Measurements from ENCODE around the gene PARD3. TPM values are rescaled to one million over a fixed set of nuclear protein-coding genes. Genes with fewer than 3 reads are reported as not detected.

The PARD3 gene
- total RNA-seq, 2 experiments from 2014 or later: 2.2 to 2.8 TPM

DNA sequence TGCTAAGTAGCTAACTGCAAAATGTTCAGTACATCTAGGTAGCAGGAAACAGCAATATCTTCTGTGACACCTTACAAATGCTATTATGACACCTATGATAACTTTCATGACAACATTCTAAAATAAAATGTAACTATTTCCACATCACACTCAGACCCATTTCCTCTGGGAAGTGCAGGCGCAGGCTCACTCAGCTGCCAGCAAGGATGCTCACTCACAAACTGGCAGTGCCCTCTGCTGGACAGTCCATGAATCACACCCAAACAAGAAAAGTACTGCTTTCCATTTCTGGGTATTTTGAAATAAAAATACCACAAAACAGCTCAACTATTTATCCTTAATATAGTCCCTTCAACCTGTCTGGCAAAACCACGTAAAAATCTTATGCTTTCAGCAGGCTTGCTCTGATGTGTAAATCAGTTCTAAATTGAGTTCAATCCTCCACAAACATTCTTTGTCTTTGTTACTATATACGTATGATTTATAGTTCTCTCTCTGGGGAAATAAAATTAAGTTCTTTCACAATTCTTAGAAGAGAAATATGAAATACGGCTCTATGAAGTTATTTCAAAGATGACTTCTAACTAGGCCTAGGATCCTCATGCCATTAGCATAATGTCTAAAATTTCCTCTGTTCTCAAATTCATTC lies 176.6 kb downstream of the PARD3 start:
- peaks cover 13% of the 10 kb centered on the region for H3K4me1 Mint-ChIP-seq
- H3K27me3 Mint-ChIP-seq: peaks cover 2% of the 10 kb centered on the region
- ChIA-PET CTCF (interaction anchor here (0.5 to 3.7 kb wide), 29 partner anchors 8 to 1449 kb away, joined by 3 to 21 read pairs (median 3); no protein-coding TSS in a partner anchor), POLR2A (no interaction called here)
- DNase-seq (peak; percentile 83), ATAC-seq (peak; percentile 44)
- H3K9me3 Mint-ChIP-seq (ENCODE audit: low read depth): no peaks in the 10 kb centered on the region
- no peak overlapping the region for H3K4me3 Mint-ChIP-seq
- no peaks in the 10 kb centered on the region for H3K36me3 Mint-ChIP-seq (ENCODE audit: low read depth)
- intact Hi-C loops (cut with DNase I, micrococcal nuclease): loop anchor here (1.0 to 10.0 kb wide), 6 partner anchors 116 to 1844 kb away; no protein-coding TSS in a partner anchor
- H3K27ac Mint-ChIP-seq: no peak overlapping the region

GRCh38 chr10:34637418-34637911 lies 177.6 kb downstream of the PARD3 start:
- intact Hi-C loops (cut with DNase I, micrococcal nuclease): loop anchor here (1.0 to 10.0 kb wide), 4 partner anchors 115 to 1843 kb away; no protein-coding TSS in a partner anchor
- ATAC-seq (peak; percentile 76), DNase-seq (peak; percentile 82)
- Mint-ChIP-seq H3K9me3 (ENCODE audit: low read depth) (no peaks in the 10 kb centered on the region), H3K27me3 (peaks cover 4% of the 10 kb centered on the region), H3K4me1 (peaks cover 13% of the 10 kb centered on the region), H3K36me3 (ENCODE audit: low read depth) (no peaks in the 10 kb centered on the region), H3K4me3 (no peak overlapping the region), H3K27ac (no peak overlapping the region)
- ChIA-PET POLR2A (no interaction called here), CTCF (interaction anchor here (0.7 to 3.7 kb wide), 19 partner anchors 9 to 1448 kb away, joined by 3 to 21 read pairs (median 3); no protein-coding TSS in a partner anchor)

GRCh38 chr10:34635111-34635510 lies 180.0 kb downstream of the PARD3 start:
- peaks cover 13% of the 10 kb centered on the region for H3K4me1 Mint-ChIP-seq
- CTCF ChIA-PET: interaction anchor here (0.5 to 0.7 kb wide), 2 partner anchors 161 to 283 kb away, joined by 3 to 4 read pairs; no protein-coding TSS in a partner anchor
- intact Hi-C loops (cut with DNase I, micrococcal nuclease): loop anchor here (5.0 to 10.0 kb wide), 3 partner anchors 553 to 1840 kb away; no protein-coding TSS in a partner anchor

DNA sequence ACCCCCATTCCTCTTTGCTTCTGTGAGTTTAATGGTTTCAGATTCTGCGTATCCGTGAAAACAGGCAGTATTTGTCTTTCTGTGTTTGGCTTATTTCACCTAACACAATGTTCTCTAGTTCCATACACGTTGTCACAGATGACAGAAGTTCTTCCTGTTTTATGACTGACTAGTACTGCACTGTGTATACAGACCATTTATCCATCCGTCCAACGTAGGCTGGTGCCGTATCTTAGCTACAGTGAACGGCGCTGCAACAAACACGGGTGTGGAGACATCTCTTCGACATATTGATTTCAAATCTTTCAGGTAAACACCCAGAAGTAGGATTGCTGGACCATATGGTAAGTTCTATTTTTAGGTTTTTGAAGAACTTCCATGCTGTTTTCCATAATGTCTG lies 181.7 kb downstream of the PARD3 start:
- H3K9me3 Mint-ChIP-seq (ENCODE audit: low read depth): no peaks in the 10 kb centered on the region
- ATAC-seq (no peak), DNase-seq (no peak)
- ChIA-PET POLR2A (no interaction called here), CTCF (interaction anchor here (0.7 kb wide), 1 partner anchor 331 kb away, joined by 3 read pairs; no protein-coding TSS in a partner anchor)
- intact Hi-C loops (cut with DNase I, micrococcal nuclease): loop anchor here in 1 of 2 experiments (10.0 kb wide), 1 partner anchor 1839 kb away; no protein-coding TSS in a partner anchor
- H3K4me1 Mint-ChIP-seq: peaks cover 12% of the 10 kb centered on the region
- H3K4me3 Mint-ChIP-seq: no peak overlapping the region
- no peak overlapping the region for H3K27ac Mint-ChIP-seq
- H3K27me3 Mint-ChIP-seq: peaks cover 4% of the 10 kb centered on the region
- H3K36me3 Mint-ChIP-seq (ENCODE audit: low read depth): no peaks in the 10 kb centered on the region

More at GRCh38 chr10:34635111-34635510, 180.0 kb downstream of the PARD3 start:
- no peak overlapping the region for H3K27ac Mint-ChIP-seq
- no peak for DNase-seq
- no peaks in the 10 kb centered on the region for H3K9me3 Mint-ChIP-seq (ENCODE audit: low read depth)
- POLR2A ChIA-PET: no interaction called here
- no peak for ATAC-seq
- no peak overlapping the region for H3K4me3 Mint-ChIP-seq
- H3K36me3 Mint-ChIP-seq (ENCODE audit: low read depth): no peaks in the 10 kb centered on the region
- H3K27me3 Mint-ChIP-seq: peaks cover 4% of the 10 kb centered on the region

DNA sequence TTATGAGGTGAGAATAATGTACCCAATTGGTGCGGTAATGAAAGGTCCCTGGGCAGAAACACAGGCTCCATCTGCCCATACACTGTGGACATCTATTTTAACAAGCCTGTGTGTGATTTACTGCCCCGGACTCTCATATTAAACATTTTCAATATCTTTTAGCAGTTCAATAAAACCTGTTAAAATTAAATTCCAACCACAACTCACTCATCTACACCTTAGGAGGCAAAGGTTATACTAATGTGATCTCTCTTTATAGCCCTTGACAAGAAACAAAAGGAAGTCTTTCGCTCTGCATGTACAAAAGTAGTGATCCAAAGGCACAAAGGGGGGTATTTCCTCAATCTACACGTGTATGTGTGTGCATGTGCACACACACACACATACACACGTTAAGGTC lies 186.0 kb downstream of the PARD3 start:
- DNase-seq (no peak), ATAC-seq (no peak)
- Mint-ChIP-seq H3K4me1 (no peaks in the 10 kb centered on the region), H3K27me3 (peaks cover 2% of the 10 kb centered on the region), H3K36me3 (ENCODE audit: low read depth) (no peaks in the 10 kb centered on the region), H3K9me3 (ENCODE audit: low read depth) (no peaks in the 10 kb centered on the region), H3K27ac (no peak overlapping the region), H3K4me3 (no peak overlapping the region)
- ChIA-PET CTCF (no interaction called here), POLR2A (no interaction called here)
- intact Hi-C loops (cut with DNase I, micrococcal nuclease): no loop called here

- CTCF ChIA-PET: interaction anchor here (1.1 kb wide), 1 partner anchor 10 kb away, joined by 5 read pairs; no protein-coding TSS in a partner anchor
- intact Hi-C loops (cut with DNase I, micrococcal nuclease): no loop called here
Observed at GRCh38 chr10:34628174-34628796, 186.8 kb downstream of the PARD3 start.

GRCh38 chr10:34627741-34628140 lies 187.4 kb downstream of the PARD3 start:
- Mint-ChIP-seq H3K4me1 (no peaks in the 10 kb centered on the region), H3K4me3 (no peak overlapping the region), H3K9me3 (ENCODE audit: low read depth) (no peaks in the 10 kb centered on the region), H3K27ac (no peak overlapping the region), H3K36me3 (ENCODE audit: low read depth) (no peaks in the 10 kb centered on the region), H3K27me3 (no peaks in the 10 kb centered on the region)
- intact Hi-C loops (cut with DNase I, micrococcal nuclease): no loop called here
- ChIA-PET CTCF (interaction anchor here (1.1 kb wide), 1 partner anchor 11 kb away, joined by 5 read pairs; no protein-coding TSS in a partner anchor), POLR2A (no interaction called here)
- ATAC-seq (no peak), DNase-seq (no peak)

More at GRCh38 chr10:34628174-34628796, 186.8 kb downstream of the PARD3 start:
- no peak for ATAC-seq
- no peak for DNase-seq
- Mint-ChIP-seq H3K4me1 (no peaks in the 10 kb centered on the region), H3K9me3 (ENCODE audit: low read depth) (no peaks in the 10 kb centered on the region), H3K4me3 (no peak overlapping the region), H3K27ac (no peak overlapping the region), H3K27me3 (peaks cover 1% of the 10 kb centered on the region), H3K36me3 (ENCODE audit: low read depth) (no peaks in the 10 kb centered on the region)
- POLR2A ChIA-PET: no interaction called here

GRCh38 chr10:34627331-34627730 lies 187.8 kb downstream of the PARD3 start:
- ATAC-seq (no peak), DNase-seq (no peak)
- H3K27ac Mint-ChIP-seq: no peak overlapping the region
- POLR2A ChIA-PET: no interaction called here
- H3K36me3 Mint-ChIP-seq (ENCODE audit: low read depth): no peaks in the 10 kb centered on the region
- no peak overlapping the region for H3K4me3 Mint-ChIP-seq
- CTCF ChIA-PET: no interaction called here
- intact Hi-C loops (cut with DNase I, micrococcal nuclease): no loop called here
- no peaks in the 10 kb centered on the region for H3K27me3 Mint-ChIP-seq
- H3K9me3 Mint-ChIP-seq (ENCODE audit: low read depth): no peaks in the 10 kb centered on the region
- H3K4me1 Mint-ChIP-seq: no peaks in the 10 kb centered on the region

GRCh38 chr10:34626158-34626880 lies 188.8 kb downstream of the PARD3 start:
- intact Hi-C loops (cut with DNase I, micrococcal nuclease): no loop called here
- Mint-ChIP-seq H3K9me3 (ENCODE audit: low read depth) (no peaks in the 10 kb centered on the region), H3K27ac (no peak overlapping the region), H3K4me1 (no peaks in the 10 kb centered on the region), H3K4me3 (no peak overlapping the region), H3K27me3 (no peaks in the 10 kb centered on the region), H3K36me3 (ENCODE audit: low read depth) (no peaks in the 10 kb centered on the region)
- peak; percentile 16 for ATAC-seq
- ChIA-PET CTCF (interaction anchor here (1.2 kb wide), 1 partner anchor 29 kb away, joined by 3 read pairs; no protein-coding TSS in a partner anchor), POLR2A (no interaction called here)
- DNase-seq: no peak

DNA sequence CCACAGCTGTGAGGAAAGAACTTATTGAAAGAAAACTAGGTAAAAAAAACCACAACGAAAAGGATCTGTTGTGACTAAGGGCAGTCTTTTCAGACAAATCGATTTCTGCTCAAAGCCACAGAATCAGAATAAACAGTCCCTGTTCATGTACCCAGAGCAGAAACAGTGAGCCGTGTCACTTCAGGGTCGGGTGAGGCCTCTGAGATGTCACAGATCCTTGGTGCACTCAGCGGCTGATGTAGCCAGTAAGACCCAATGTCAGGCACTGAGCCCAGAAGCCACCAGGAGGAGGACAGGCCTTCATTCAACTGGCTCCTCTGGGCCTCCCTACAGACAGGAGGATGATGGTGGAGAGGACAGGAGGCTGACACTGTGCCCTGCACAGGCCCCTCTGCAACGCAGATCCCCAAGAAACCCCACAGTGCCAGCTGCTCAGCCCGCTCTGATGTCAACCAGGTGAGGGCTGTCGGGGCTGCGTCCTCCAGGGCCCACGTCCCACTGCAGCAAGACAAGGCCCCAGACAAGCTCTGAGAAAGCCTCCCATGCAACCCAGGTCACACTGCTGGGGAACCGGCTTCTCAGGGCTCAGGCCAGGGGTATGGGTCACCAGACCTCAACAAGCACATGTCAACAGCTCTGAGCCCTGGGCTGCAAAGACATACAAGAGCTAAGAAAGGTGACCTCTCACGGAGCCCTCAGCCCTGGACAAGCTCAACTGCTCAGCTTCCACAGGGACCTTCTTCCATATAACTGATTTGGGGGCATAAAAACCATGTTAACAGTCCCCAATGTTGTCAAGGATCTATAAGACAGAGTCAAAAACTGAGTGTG lies 190.6 kb downstream of the PARD3 start:
- ATAC-seq: no peak
- H3K4me3 Mint-ChIP-seq: no peak overlapping the region
- no peak overlapping the region for H3K27ac Mint-ChIP-seq
- H3K9me3 Mint-ChIP-seq (ENCODE audit: low read depth): no peaks in the 10 kb centered on the region
- no peak for DNase-seq
- POLR2A ChIA-PET: no interaction called here
- CTCF ChIA-PET: interaction anchor here (0.9 to 1.2 kb wide), 3 partner anchors 14 to 31 kb away, joined by 3 to 4 read pairs (median 3); no protein-coding TSS in a partner anchor
- no peaks in the 10 kb centered on the region for H3K27me3 Mint-ChIP-seq
- intact Hi-C loops (cut with DNase I, micrococcal nuclease): no loop called here
- no peaks in the 10 kb centered on the region for H3K4me1 Mint-ChIP-seq
- no peaks in the 10 kb centered on the region for H3K36me3 Mint-ChIP-seq (ENCODE audit: low read depth)

Data from activated CD4-positive, alpha-beta T cell treated with anti-CD3 and anti-CD28 coated beads for 36 hours (primary cell).